ENCODE results near the gene NDRG2.
"Not testable (repeated sequence)": the region's sequence is repeated elsewhere in the genome, so short reads cannot be mapped to it uniquely, and the experiment has no call there.

Gene NDRG2

GRCh38 chr14:21003788-21004346 lies 21.0 kb downstream of the NDRG2 start:
- no peak for DNase-seq (ENCODE audit: low read depth)

GRCh38 chr14:21001218-21001617 lies 23.6 kb downstream of the NDRG2 start:
- no peak for DNase-seq (ENCODE audit: low read depth)

DNA sequence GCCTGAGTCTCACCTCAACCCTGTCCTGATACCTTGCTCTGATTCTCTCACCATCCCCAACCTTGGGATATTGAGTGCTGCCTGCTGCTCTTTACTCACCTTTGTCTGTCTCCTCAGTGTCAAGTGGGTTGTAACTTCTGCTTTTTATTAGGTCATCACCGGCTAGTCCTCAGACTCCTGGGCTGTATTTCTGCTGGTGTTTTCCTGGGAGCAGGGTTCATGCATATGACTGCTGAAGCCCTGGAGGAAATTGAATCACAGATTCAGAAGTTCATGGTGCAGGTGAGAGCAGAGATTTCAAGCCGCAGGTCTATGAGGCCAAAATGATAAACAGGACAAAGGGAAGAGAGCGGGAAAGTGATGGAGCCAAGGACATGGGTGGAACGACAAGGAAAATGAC lies 25.3 kb downstream of the NDRG2 start:
- no peak for DNase-seq (ENCODE audit: low read depth)

DNA sequence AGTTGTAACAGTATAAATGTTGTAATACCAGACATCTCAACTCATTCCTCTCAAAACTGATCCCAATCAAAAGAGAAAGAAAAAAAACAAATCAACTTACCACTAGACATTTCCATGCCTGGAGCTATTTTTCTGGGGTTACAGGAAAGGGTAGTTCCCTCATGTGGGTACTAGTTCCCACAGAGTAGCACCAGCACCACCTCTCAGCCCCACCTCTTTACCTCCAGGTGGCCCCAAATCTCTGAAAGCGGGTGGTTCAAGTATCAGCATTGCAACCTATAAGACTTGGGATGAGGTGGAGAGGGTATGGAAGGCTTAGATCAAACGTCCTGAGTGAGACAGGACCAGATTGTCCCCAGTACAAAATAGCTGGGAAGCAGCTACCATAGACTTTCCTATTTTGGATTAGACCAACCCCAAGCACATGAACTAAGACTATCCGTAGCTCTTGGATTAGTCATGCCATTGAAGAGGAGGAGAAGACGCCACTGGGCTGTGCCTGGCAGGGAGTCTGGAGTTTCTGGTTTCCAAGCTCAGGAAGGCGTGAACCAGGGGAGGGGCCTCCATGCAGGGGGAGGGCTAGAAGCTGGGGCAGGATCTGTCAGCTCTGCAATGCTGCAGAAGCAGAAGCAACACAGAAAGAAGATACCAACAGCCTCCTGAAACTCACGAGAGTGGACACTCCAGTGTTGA lies 26.0 kb downstream of the NDRG2 start, which contains the start of gene SLC39A2:
Gene SLC39A2, plus strand, starts transcription at position 620 of the 693 bp plus-strand sequence. CDS start 154 bp downstream, outside the sequence.
- no peak for DNase-seq (ENCODE audit: low read depth)

GRCh38 chr14:20998139-20998538 lies 26.7 kb downstream of the NDRG2 start:
- no peak for DNase-seq (ENCODE audit: low read depth)

- DNase-seq (ENCODE audit: low read depth): no peak
These were observed 27.3 kb downstream of the NDRG2 start for GRCh38 chr14:20997564-20997963.

DNA sequence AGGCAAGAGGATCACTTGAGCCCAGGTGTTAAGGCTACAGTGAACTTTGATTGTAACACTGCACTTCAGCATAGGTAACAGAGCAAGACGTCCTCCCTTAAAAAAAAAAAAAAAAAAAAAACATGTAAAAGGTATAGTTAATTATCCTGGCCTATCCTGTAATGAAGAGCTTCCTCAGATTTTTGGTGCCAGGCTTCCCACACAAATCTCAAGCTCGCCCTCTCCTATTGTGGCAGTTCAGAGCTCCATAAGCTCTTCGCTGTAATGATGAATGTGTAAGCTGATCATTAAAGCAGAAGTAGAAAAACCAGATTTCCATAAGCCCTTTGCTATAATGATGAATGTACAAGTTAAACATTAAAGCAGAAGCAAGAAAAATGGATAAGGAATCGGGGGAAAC lies 27.7 kb downstream of the NDRG2 start:
- no peak for DNase-seq (ENCODE audit: low read depth)

DNA sequence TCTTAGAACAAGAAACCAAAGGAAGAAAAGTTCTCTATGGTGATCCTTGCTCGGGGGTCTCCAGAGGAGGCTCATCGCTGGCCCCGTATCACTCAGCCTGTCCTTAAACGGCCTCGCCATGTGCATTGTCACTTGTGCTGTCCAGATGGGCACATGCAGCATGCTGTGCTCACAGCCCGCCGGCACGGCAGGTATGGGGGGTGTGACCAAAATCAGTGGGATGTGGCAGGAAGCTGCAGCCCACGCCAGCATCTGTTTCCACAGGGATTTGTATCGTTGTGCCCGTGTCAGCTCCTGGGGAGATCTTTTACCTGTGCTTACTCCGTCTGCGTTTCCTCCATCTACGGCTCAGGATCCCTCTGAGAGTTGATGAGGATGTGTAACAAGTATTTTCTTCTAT lies 28.3 kb downstream of the NDRG2 start:
- no peak for DNase-seq (ENCODE audit: low read depth)

- DNase-seq (ENCODE audit: low read depth): peak; percentile 73
These were observed 34.9 kb downstream of the NDRG2 start, which contains the start of gene METTL17 for GRCh38 chr14:20989787-20990600. METTL17 (plus strand) TSS chr14:20989980; CDS start chr14:20990003, 23 bp downstream.

DNA sequence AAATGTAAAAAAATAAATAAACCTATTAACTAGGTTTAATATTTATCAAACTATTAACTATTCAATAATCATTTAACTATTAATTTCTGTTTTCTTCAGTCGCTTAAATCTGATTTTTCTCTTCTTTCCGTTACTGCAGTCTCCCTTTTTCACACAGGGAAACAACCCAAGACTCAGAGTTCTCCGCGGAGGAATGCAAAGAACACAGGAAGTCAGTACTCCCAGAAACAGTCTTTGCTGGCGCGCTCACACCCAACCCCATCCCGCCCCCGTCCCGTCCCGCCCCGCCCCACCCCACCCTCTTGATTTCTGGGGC lies 35.4 kb downstream of the NDRG2 start:
- no peak for DNase-seq (ENCODE audit: low read depth)

- DNase-seq (ENCODE audit: low read depth): no peak
These were observed 36.0 kb downstream of the NDRG2 start for GRCh38 chr14:20988717-20989470.

DNA sequence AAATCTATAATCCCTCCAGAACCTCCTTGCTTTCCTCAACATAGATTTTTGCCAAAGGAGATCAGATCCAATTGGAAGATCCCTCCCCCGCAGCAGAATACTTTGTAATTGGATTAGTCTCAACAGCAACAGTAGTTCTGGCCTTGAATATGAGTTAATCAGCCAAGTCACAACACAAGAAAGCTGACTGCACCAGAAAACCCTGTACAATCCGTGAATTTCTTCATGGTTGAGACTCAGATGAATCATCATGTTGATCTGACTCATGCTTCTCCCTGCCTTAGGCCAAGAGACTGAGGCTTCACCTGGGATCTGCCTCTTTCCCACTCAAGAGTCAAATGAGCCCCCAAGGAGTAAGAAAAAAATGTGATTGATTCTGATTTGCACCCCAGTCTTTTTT lies 38.0 kb downstream of the NDRG2 start:
- DNase-seq (ENCODE audit: low read depth): no peak

DNA sequence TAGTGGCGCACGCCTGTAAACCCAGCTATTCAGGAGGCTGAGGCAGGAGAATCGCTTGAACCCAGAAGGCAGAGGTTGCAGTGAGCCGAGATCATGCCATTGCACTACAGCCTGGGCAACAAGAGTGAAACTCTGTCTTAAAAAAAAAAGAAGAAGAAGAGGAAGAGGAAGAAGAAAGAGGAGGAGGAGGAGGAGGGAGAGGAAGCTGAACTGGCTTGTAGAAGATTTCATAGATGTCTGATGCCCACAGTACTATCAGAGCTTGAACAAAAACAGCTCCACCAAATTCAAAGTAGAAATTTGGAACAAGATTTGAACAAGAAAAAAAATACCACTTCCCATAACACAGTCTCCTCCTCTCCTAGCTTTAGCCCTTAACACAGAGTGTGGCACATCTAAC lies 39.2 kb downstream of the NDRG2 start:
- DNase-seq (ENCODE audit: low read depth): not testable (repeated sequence)

DNA sequence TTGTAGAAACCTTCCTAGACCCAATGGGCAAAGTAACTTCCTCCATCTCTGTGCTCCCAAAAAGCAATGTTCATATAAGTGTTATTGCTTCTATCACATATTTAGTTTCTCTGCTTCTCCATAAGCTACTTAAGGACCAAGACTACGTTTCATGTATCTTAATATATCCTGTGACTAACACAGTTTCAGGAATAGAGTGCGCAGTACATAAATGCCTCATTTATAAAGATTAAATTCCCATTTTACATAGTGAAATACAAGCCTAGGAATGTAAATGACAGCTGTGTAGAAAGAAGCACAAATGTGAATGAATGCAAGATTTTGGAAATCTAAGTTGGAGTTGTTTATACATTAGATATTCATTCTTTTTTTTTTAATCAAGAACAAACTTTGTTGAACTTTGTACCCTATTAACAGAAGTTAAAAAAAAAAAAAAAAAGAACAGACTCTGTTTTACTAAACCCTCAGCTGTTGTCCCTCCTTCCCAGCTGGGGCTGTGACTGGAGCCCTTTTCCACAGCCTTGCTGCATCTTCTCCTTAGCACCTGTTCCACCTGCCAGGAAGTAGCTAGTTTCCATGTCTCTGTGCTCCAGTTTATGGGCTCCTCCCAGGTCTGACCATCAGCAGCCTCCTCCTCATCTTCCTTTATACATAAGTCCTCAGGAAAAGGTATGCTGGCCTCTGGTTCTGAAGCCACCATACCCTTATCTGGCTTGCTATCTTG lies 42.1 kb downstream of the NDRG2 start:
- no peak for DNase-seq (ENCODE audit: low read depth)

- no peak for DNase-seq (ENCODE audit: low read depth)
These were observed 44.0 kb downstream of the NDRG2 start for GRCh38 chr14:20980906-20981305.

- DNase-seq (ENCODE audit: low read depth): no peak
These were observed 46.2 kb downstream of the NDRG2 start for GRCh38 chr14:20978687-20979086.

DNA sequence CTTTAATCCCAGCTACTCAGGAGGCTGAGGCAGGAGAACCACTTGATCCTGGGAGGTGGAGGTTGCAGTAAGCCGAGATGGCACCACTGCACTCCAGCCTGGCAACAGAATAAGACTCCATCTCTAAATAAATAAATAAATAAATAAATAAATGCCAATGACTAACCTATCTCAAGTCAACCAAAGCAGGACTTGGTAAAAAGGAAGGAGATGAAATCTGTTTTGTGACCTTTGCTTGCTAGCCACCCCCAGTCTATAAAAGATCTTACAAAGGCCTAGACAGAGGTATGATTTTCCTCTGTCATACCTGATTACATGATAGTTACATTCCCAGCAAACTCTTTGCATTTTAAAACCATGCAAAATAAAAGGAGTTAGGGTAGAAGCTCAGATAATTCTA lies 48.6 kb downstream of the NDRG2 start:
- DNase-seq (ENCODE audit: low read depth): no peak

DNA sequence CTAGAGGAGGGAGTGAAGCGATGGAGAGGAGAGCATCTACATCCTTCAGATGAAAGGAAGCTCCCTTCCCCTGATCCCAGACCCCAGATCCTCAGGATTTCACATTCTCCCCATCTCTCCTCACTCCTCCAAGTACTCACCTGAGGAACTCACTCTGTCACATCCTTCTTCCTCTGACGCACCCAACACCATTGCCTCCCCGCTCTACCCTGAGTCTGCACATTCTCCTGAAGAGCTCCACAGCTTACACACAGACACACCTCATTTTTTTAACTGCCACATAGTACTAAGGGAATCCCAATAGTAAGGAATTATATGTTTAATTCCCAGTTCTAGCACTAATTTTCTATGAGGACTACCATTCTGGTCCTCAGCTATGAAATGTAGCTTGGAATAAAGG lies 51.4 kb downstream of the NDRG2 start:
- DNase-seq (ENCODE audit: low read depth): no peak

- no peak for DNase-seq (ENCODE audit: low read depth)
These were observed 53.2 kb downstream of the NDRG2 start for GRCh38 chr14:20971705-20972021.

DNA sequence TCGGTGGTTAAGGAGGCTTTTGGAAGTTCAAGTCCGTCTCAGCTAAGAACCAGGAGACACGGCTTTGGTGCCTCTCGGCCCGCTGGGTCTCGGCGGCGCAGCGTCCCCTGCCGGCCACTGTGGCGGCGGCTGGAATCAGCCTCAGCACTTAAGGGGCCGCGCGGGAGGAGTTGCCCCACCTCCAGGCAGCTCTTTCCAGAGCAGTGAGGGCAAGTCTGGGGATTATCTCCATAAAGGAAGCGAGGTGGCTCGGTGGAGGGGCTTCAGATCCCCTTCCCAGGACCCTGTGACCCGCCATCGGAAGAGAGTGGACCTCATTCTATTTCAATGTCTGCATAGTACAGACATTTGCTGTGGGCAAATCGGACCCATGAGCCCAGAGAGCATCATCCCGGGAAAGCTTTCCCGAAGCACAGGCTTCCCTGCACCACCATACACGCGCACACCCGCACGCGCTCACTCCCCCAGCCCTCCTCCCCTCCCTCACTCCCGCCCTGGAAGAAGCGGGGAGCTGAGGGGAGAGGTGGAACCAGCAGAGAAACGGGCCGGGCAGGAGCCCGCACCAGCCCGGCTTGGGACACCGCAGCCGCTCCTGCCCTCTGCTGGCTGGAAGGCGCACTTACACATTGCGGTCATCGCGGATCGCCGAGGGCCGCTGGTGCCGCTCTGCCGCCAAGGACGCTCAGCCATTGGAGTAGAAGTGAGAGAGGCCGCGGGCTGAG lies 53.7 kb downstream of the NDRG2 start:
- peak; percentile 51 for DNase-seq (ENCODE audit: low read depth)

GRCh38 chr14:20970647-20970982 lies 54.2 kb downstream of the NDRG2 start:
- DNase-seq (ENCODE audit: low read depth): no peak

All from stimulated activated CD8-positive, alpha-beta memory T cell treated with anti-CD3 and anti-CD28 coated beads, Interleukin-7, amount 100 ng/mL, for 24 hours (primary cell).